HepG2 (cell line): Measurements from ENCODE around the gene FAM229A. TPM values are rescaled to one million over a fixed set of nuclear protein-coding genes. Genes with fewer than 3 reads are reported as not detected.

Experiments
- BORCS8-MEF2B ChIP-seq: sonication (generic); formaldehyde crosslinking; IDR thresholded peaks from 2 replicates; pipeline ENCODE4 v1.8.0; 2022; ENCODE audit warnings: mild to moderate bottlenecking, missing genetic modification reagents
- EHMT2 ChIP-seq: fragments of 200-600 bp; sonication (generic); IDR thresholded peaks from 2 replicates; pipeline ENCODE4 v1.7.0; 2017; ENCODE audit warnings: antibody characterized with exemption, low read depth, low read length, borderline replicate concordance
- ELF1 ChIP-seq: sonication (generic); formaldehyde crosslinking; IDR thresholded peaks from 2 replicates; pipeline ENCODE4 v1.4.0; 2020; ENCODE audit warnings: missing genetic modification reagents
- FOSL2 ChIP-seq: sonication (generic); formaldehyde crosslinking; IDR thresholded peaks from 2 replicates; pipeline ENCODE4 v1.4.0; 2020; ENCODE audit warnings: missing genetic modification reagents
- FOXA1 ChIP-seq, 2 experiments: fragments of 450-650 bp in 1 of 2; sonication (generic) in 1 of 2; formaldehyde crosslinking in 1 of 2; IDR thresholded peaks; 2 replicates each; pipeline versions ENCODE4 v1.4.0 to v1.6.1; 2016 to 2020; ENCODE audit warnings: missing genetic modification reagents in 1 of 2
- HNF4G ChIP-seq, 2 experiments: sonication (generic) in 1 of 2; formaldehyde crosslinking in 1 of 2; IDR thresholded peaks; 2 replicates each; pipeline versions ENCODE4 v1.4.0 to v1.6.1; 2011 to 2020; ENCODE audit warnings: borderline replicate concordance in 2 of 2, low read depth in 2 of 2, mild to moderate bottlenecking in 2 of 2, low read length in 1 of 2, missing genetic modification reagents in 1 of 2, moderate library complexity in 1 of 2
- KLF16 ChIP-seq, 2 experiments: sonication (generic) in 1 of 2; formaldehyde crosslinking in 1 of 2; IDR thresholded peaks; 2 replicates each; pipeline versions ENCODE4 v1.6.1 to v1.8.0; 2016 to 2023; ENCODE audit warnings: missing genetic modification reagents in 2 of 2, missing compliant biosample characterization in 1 of 2
- NCOA1 ChIP-seq: sonication (generic); formaldehyde crosslinking; IDR thresholded peaks from 2 replicates; pipeline ENCODE4 v1.9.0; 2021; ENCODE audit warnings: missing genetic modification reagents
- NRL ChIP-seq: sonication (generic); formaldehyde crosslinking; IDR thresholded peaks from 2 replicates; pipeline ENCODE4 v1.5.0; 2020; ENCODE audit warnings: missing genetic modification reagents, mild to moderate bottlenecking, moderate library complexity, borderline replicate concordance
- PPARG ChIP-seq: conservative IDR thresholded peaks from 2 replicates; pipeline ENCODE4 v1.6.1; 2016; ENCODE audit warnings: missing biosample characterization, missing genetic modification reagents
- TAF15 ChIP-seq: fragments of 200-400 bp; formaldehyde crosslinking; IDR thresholded peaks from one replicate; pipeline ENCODE4 v1.6.1; 2018; ENCODE audit warnings: mild to moderate bottlenecking, low read depth, low read length; ENCODE audit not compliant: poor library complexity, severe bottlenecking
- YY1 ChIP-seq: IDR thresholded peaks from 2 replicates; pipeline ENCODE4 v1.6.1; 2011; ENCODE audit warnings: low read length, low read depth, moderate library complexity, mild to moderate bottlenecking; ENCODE audit not compliant: insufficient read depth, insufficient replicate concordance
- ZBTB25 ChIP-seq: IDR thresholded peaks from 2 replicates; pipeline ENCODE4 v1.6.1; 2018; ENCODE audit warnings: missing genetic modification reagents
- ZFP36 ChIP-seq: fragments of 150-350 bp; IDR thresholded peaks from 2 replicates; pipeline ENCODE4 v1.6.1; 2018; ENCODE audit warnings: borderline replicate concordance, low read length, low read depth; ENCODE audit not compliant: partially characterized antibody
- ZKSCAN5 ChIP-seq: sonication (generic); formaldehyde crosslinking; IDR thresholded peaks from 2 replicates; pipeline ENCODE4 v1.5.1; 2020; ENCODE audit warnings: mild to moderate bottlenecking, missing genetic modification reagents
- ZNF75D ChIP-seq: sonication (generic); formaldehyde crosslinking; IDR thresholded peaks from 2 replicates; pipeline ENCODE4 v1.8.1; 2023; ENCODE audit warnings: missing genetic modification reagents, mild to moderate bottlenecking, borderline replicate concordance
- ZNF766 ChIP-seq: sonication (generic); formaldehyde crosslinking; IDR thresholded peaks from 2 replicates; pipeline ENCODE4 v1.5.0; 2020; ENCODE audit warnings: missing genetic modification reagents, borderline replicate concordance
- polyA plus RNA-seq, 8 experiments: library from polyadenylated mRNA; depleted of rRNA in 3 of 8; stranded (reverse) in 7 of 8; unstranded in 1 of 8; fragments of >200 nt; fragmentation: Illumina TruSeq in 4 of 8; extraction: Trizol in 4 of 8; gene quantifications; 2 replicates each; pipeline versions ENCODE4 v1.2.1 to v1.2.3, GENCODE V29; 2011 to 2016; ENCODE audit warnings: low read depth in 4 of 8, missing spikeins in 1 of 8, mixed read lengths in 1 of 8; ENCODE audit not compliant: insufficient read depth in 1 of 8
- total RNA-seq, 5 experiments: library from RNA; depleted of rRNA; stranded (reverse); fragments of >200 nt; fragmentation: Illumina TruSeq; extraction: Trizol; gene quantifications; 2 replicates each; pipeline ENCODE4 v1.2.3, GENCODE V29; 2016; ENCODE audit warnings: low read depth in 1 of 5
- TF ChIP-seq, protein P1 (sequence below): sonication (generic); formaldehyde crosslinking; IDR thresholded peaks from 2 replicates; pipeline ENCODE4 v1.4.0; 2020; ENCODE audit warnings: low read depth, mild to moderate bottlenecking, missing genetic modification reagents
- TF ChIP-seq, protein P2 (sequence below): sonication (generic); formaldehyde crosslinking; IDR thresholded peaks from 2 replicates; pipeline ENCODE4 v1.4.0; 2020; ENCODE audit warnings: missing genetic modification reagents
- TF ChIP-seq, protein P3 (sequence below): sonication (generic); formaldehyde crosslinking; IDR thresholded peaks from 2 replicates; pipeline ENCODE4 v1.4.0; 2020; ENCODE audit warnings: missing genetic modification reagents, borderline replicate concordance

FAM229A gene
- total and polyA plus RNA-seq, 2 of the 13 experiments (the other 11 are each of a cell fraction or from before 2014, with no cell fraction given) = 3.2 to 17.6 TPM

DNA sequence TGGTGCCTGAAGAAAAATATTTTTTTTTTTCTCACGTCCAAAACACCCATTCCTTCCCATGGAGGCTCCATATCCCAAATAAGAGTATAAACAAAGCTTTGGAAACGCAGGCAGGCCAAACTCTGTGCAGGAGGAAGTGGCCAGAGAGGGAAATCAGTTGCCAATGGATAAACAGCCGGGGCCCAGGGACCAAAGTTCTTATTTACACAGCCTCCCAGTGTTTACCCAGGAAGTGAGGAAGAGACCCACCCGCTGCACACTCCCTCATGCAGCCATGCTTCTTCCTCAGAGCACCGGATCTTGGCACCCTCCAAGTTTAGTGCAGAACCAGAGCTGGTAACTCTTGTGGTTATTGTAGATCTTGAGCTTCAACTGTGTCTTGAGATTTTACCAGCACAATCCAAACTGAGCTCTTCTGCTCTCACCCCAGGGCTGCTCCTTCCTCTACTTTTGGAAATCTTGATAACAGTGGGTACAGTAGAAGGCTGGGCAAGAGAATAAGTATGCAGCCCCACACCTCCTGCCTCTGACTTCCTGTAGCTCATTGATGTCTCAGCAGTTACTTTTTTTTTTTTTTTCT lies 40.5 kb downstream of the FAM229A start (continued):
- TF ChIP-seq BORCS8-MEF2B (CRISPR knock-in tag) = no peak
- TF ChIP-seq HNF4G (IDR thresholded peaks at IDR 0.05; ENCODE audit: borderline replicate concordance, low read depth, low read length) = peak; percentile 97
- TF ChIP-seq HNF4G (CRISPR knock-in tag; IDR thresholded peaks at IDR 0.05; ENCODE audit: borderline replicate concordance, low read depth) = peak; percentile 85; the same call in 1 of the 2 replicates
- 0 out of 2 replicates have a peak, but pooled peaks have one; percentile 47 for TF ChIP-seq FOSL2 (CRISPR knock-in tag)
- TF ChIP-seq ZFP36 = peak; percentile 80
- no peak for TF ChIP-seq NCOA1 (CRISPR knock-in tag)
- TF ChIP-seq EHMT2 = no peak
- TF ChIP-seq ELF1 (CRISPR knock-in tag) = peak; percentile 69
- peak; percentile 76 for TF ChIP-seq ZBTB25 (CRISPR knock-in tag)
- peak in 1 of 2 experiments; percentile 81; a peak in 2 of 4 replicates for TF ChIP-seq KLF16 (CRISPR knock-in tag; IDR thresholded peaks at IDR 0.05)
- TF ChIP-seq, protein P1, sequence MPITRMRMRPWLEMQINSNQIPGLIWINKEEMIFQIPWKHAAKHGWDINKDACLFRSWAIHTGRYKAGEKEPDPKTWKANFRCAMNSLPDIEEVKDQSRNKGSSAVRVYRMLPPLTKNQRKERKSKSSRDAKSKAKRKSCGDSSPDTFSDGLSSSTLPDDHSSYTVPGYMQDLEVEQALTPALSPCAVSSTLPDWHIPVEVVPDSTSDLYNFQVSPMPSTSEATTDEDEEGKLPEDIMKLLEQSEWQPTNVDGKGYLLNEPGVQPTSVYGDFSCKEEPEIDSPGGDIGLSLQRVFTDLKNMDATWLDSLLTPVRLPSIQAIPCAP (CRISPR knock-in tag) = no peak
- no peak for TF ChIP-seq TAF15
- no peak for TF ChIP-seq ZNF75D
- peak; percentile 94 for TF ChIP-seq FOXA1 (IDR thresholded peaks at IDR 0.05)
- TF ChIP-seq FOXA1 (CRISPR knock-in tag; IDR thresholded peaks at IDR 0.05) = peak; percentile 99
- TF ChIP-seq NRL (CRISPR knock-in tag) = no peak
- peak; percentile 78 for TF ChIP-seq YY1
- TF ChIP-seq, protein P2, sequence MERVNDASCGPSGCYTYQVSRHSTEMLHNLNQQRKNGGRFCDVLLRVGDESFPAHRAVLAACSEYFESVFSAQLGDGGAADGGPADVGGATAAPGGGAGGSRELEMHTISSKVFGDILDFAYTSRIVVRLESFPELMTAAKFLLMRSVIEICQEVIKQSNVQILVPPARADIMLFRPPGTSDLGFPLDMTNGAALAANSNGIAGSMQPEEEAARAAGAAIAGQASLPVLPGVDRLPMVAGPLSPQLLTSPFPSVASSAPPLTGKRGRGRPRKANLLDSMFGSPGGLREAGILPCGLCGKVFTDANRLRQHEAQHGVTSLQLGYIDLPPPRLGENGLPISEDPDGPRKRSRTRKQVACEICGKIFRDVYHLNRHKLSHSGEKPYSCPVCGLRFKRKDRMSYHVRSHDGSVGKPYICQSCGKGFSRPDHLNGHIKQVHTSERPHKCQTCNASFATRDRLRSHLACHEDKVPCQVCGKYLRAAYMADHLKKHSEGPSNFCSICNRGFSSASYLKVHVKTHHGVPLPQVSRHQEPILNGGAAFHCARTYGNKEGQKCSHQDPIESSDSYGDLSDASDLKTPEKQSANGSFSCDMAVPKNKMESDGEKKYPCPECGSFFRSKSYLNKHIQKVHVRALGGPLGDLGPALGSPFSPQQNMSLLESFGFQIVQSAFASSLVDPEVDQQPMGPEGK (CRISPR knock-in tag) = peak; percentile 83
- TF ChIP-seq, protein P3, sequence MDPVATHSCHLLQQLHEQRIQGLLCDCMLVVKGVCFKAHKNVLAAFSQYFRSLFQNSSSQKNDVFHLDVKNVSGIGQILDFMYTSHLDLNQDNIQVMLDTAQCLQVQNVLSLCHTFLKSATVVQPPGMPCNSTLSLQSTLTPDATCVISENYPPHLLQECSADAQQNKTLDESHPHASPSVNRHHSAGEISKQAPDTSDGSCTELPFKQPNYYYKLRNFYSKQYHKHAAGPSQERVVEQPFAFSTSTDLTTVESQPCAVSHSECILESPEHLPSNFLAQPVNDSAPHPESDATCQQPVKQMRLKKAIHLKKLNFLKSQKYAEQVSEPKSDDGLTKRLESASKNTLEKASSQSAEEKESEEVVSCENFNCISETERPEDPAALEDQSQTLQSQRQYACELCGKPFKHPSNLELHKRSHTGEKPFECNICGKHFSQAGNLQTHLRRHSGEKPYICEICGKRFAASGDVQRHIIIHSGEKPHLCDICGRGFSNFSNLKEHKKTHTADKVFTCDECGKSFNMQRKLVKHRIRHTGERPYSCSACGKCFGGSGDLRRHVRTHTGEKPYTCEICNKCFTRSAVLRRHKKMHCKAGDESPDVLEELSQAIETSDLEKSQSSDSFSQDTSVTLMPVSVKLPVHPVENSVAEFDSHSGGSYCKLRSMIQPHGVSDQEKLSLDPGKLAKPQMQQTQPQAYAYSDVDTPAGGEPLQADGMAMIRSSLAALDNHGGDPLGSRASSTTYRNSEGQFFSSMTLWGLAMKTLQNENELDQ (CRISPR knock-in tag) = 0 out of 2 replicates have a peak, but pooled peaks have one; percentile 14
- peak; percentile 66; the same call in 1 of the 2 replicates for TF ChIP-seq ZKSCAN5 (CRISPR knock-in tag)
- no peak for TF ChIP-seq ZNF766 (CRISPR knock-in tag)
- peak; percentile 68 for TF ChIP-seq PPARG (CRISPR knock-in tag)
